K562 (cell line): ENCODE results near the gene CCDC178. TPM values are rescaled to one million over a fixed set of nuclear protein-coding genes. Genes with fewer than 3 reads are reported as not detected.

ENCODE experiments used
- ATAC-seq: fragments of 200-7000 bp; cut with Tn5 transposase; 3 replicates; pipeline ENCODE4 v1.9.1; 2020; ENCODE audit warnings: moderate library complexity
- BruUV-seq: library from RNA; stranded (reverse); fragments of 400-500 nt; replicated peaks from 2 replicates; lab custom pipeline; 2021; lab: Mats Ljungman, UMichigan
- CTCF ChIA-PET: fragments of 300-600 bp; formaldehyde crosslinking; extraction: SDS; loops from one replicate; lab custom pipeline; 2021; ENCODE audit warnings: low intra/inter-chr PET ratio; lab: Yijun Ruan, JAX
- POLR2A ChIA-PET: fragments of 300-600, 350-650 bp; sonication (Branson Sonifier 250); formaldehyde crosslinking; extraction: SDS; loops from one replicate; lab custom pipeline; 2021; ENCODE audit warnings: antibody characterized with exemption, inconsistent platforms; lab: Yijun Ruan, JAX
- DNase-seq, 4 experiments: peaks; one replicate each; pipeline versions ENCODE4 v3.0.0 to v3.0.0-alpha.2; 2011 to 2018; ENCODE audit warnings: low spot score in 3 of 4, mixed read lengths in 3 of 4; ENCODE audit errors: extremely low read depth in 1 of 4
- FAIRE-seq: peaks from 2 replicates; lab custom pipeline; 2011; peaks lifted over from hg19 to GRCh38; lab: Jason Lieb, UNC
- H2AFZ ChIP-seq: 2 replicates; pipeline ENCODE4 v1.6.0; 2011; ENCODE audit warnings: low read depth, low read length, control low read depth, inconsistent platforms
- H3K27ac ChIP-seq: fragments of 200-600 bp; 3 replicates; pipeline ENCODE4 v1.8.0; 2011; ENCODE audit warnings: low read depth, mild to moderate bottlenecking, control low read depth, inconsistent platforms, low read length, moderate library complexity, mixed read lengths; ENCODE audit errors: extremely low read depth
- H3K27me3 ChIP-seq, 2 experiments: fragments of 300-600 bp in 1 of 2; 2 replicates in 1 of 2; 3 replicates in 1 of 2; pipeline versions ENCODE4 v1.6.0 to v1.8.0; 2011; ENCODE audit warnings: inconsistent platforms in 2 of 2, low read length in 2 of 2, mild to moderate bottlenecking in 1 of 2, mixed read lengths in 1 of 2, moderate library complexity in 1 of 2; ENCODE audit not compliant: control insufficient read depth in 2 of 2, insufficient read depth in 2 of 2
- H3K36me3 ChIP-seq: fragments of 300-600 bp; 3 replicates; pipeline ENCODE4 v1.8.0; 2011; ENCODE audit warnings: mild to moderate bottlenecking, low read length, inconsistent platforms; ENCODE audit not compliant: control insufficient read depth, insufficient read depth
- H3K4me1 ChIP-seq, 2 experiments: fragments of 200-600 bp in 1 of 2; replicated peaks in 1 of 2; 2 replicates in 1 of 2; 3 replicates in 1 of 2; pipeline versions ENCODE4 v1.5.1 to v1.8.0; 2011; ENCODE audit warnings: inconsistent platforms in 2 of 2, low read length in 2 of 2, mild to moderate bottlenecking in 1 of 2, mixed read lengths in 1 of 2, moderate library complexity in 1 of 2; ENCODE audit not compliant: control insufficient read depth in 2 of 2, insufficient read depth in 2 of 2
- H3K4me2 ChIP-seq: 2 replicates; pipeline ENCODE4 v1.6.1; 2011; ENCODE audit warnings: low read length, control low read depth, inconsistent platforms, mixed read lengths; ENCODE audit not compliant: insufficient read depth
- H3K4me3 ChIP-seq: fragments of 200-600 bp; sonication (generic), shearing (Covaris generic); 2 replicates; pipeline ENCODE4 v1.5.1; 2016; ENCODE audit warnings: control low read depth, inconsistent platforms
- H3K79me2 ChIP-seq: fragments of 200-600 bp; 3 replicates; pipeline ENCODE4 v1.8.0; 2011; ENCODE audit warnings: low read length, inconsistent platforms; ENCODE audit not compliant: control insufficient read depth, insufficient read depth
- H3K9ac ChIP-seq, 2 experiments: 2 replicates each; pipeline versions ENCODE4 v1.6.0 to v1.6.1; 2011; ENCODE audit warnings: low read depth in 2 of 2, low read length in 2 of 2, control low read depth in 1 of 2, inconsistent platforms in 1 of 2, mild to moderate bottlenecking in 1 of 2, mixed read lengths in 1 of 2; ENCODE audit not compliant: insufficient read depth in 1 of 2
- H3K9me1 ChIP-seq: one replicate; pipeline ENCODE4 v1.6.0; 2011; ENCODE audit warnings: inconsistent platforms, mild to moderate bottlenecking, low read length, moderate library complexity; ENCODE audit not compliant: control insufficient read depth, insufficient read depth
- H3K9me3 ChIP-seq: replicated peaks from 2 replicates; pipeline ENCODE4 v1.5.1; 2011; ENCODE audit warnings: low read depth, low read length, inconsistent platforms; ENCODE audit not compliant: control insufficient read depth, insufficient read depth
- H4K20me1 ChIP-seq: replicated peaks from 2 replicates; pipeline ENCODE4 v1.6.1; 2011; ENCODE audit warnings: low read length, inconsistent platforms, mixed read lengths; ENCODE audit not compliant: control insufficient read depth, insufficient read depth
- BRD4 ChIP-seq: fragments of 200-600 bp; sonication (generic); IDR thresholded peaks from 2 replicates; pipeline ENCODE4 v1.6.1; 2017; ENCODE audit warnings: inconsistent platforms
- CAMTA2 ChIP-seq: fragments of 250-450 bp; sonication (Bioruptor Pico); conservative IDR thresholded peaks from 2 replicates; pipeline ENCODE4 v1.5.1; 2022
- CHD4 ChIP-seq: fragments of 200-600 bp; sonication (generic); IDR thresholded peaks from 3 replicates; pipeline ENCODE4 v1.6.1; 2012; ENCODE audit warnings: low read depth, mild to moderate bottlenecking, mixed read lengths, low read length, inconsistent platforms; ENCODE audit not compliant: insufficient read depth, insufficient replicate concordance, poor library complexity, severe bottlenecking
- ELF1 ChIP-seq: fragments of 200-800 bp; sonication (Bioruptor generic); IDR thresholded peaks from 2 replicates; pipeline ENCODE4 v1.6.1; 2016; ENCODE audit warnings: missing genetic modification characterization, missing compliant biosample characterization
- HNRNPK ChIP-seq: fragments of 200-400 bp; formaldehyde crosslinking; IDR thresholded peaks from one replicate; pipeline ENCODE4 v1.6.1; 2018; ENCODE audit warnings: mild to moderate bottlenecking, low read depth, low read length; ENCODE audit not compliant: poor library complexity, severe bottlenecking
- MCM3 ChIP-seq: fragments of 450-650 bp; IDR thresholded peaks from 2 replicates; pipeline ENCODE4 v1.6.1; 2016
- POLR2AphosphoS5 ChIP-seq: IDR thresholded peaks from 2 replicates; pipeline ENCODE4 v1.6.1; 2011; ENCODE audit warnings: mild to moderate bottlenecking, low read depth, low read length, moderate library complexity; ENCODE audit not compliant: control insufficient read depth, insufficient read depth
- POU5F1 ChIP-seq: fragments of 150-350 bp; IDR thresholded peaks from 2 replicates; pipeline ENCODE4 v1.6.1; 2014; ENCODE audit warnings: borderline replicate concordance, low read length, low read depth, mild to moderate bottlenecking; ENCODE audit not compliant: partially characterized antibody
- ZBED1 ChIP-seq: IDR thresholded peaks from 2 replicates; pipeline ENCODE4 v1.6.1; 2014
- ZFX ChIP-seq: sonication (generic); formaldehyde crosslinking; IDR thresholded peaks from 2 replicates; pipeline ENCODE4 v1.8.0; 2022; ENCODE audit warnings: mild to moderate bottlenecking, missing genetic modification reagents, moderate library complexity
- ZNF134 ChIP-seq: fragments of 250-450 bp; sonication (Bioruptor Pico); conservative IDR thresholded peaks from 2 replicates; pipeline ENCODE4 v1.4.0; 2020
- ZNF232 ChIP-seq: sonication (generic); formaldehyde crosslinking; IDR thresholded peaks from 2 replicates; pipeline ENCODE4 v1.8.0; 2022; ENCODE audit warnings: mild to moderate bottlenecking, missing genetic modification reagents
- ZNF263 ChIP-seq: sonication (generic); formaldehyde crosslinking; IDR thresholded peaks from 2 replicates; pipeline ENCODE4 v1.8.0; 2022; ENCODE audit warnings: mild to moderate bottlenecking, missing genetic modification reagents, borderline replicate concordance
- ZNF695 ChIP-seq: fragments of 450-650 bp; formaldehyde crosslinking; IDR thresholded peaks from 2 replicates; pipeline ENCODE4 v1.4.0; 2020; ENCODE audit warnings: mild to moderate bottlenecking, moderate library complexity
- WGBS: fragments of 100-300 bp; shearing (Covaris generic); methylation state at CpG from one replicate; pipeline ENCODE4 v1.1.6; 2016; ENCODE audit warnings: low coverage, mixed read lengths; ENCODE audit not compliant: insufficient coverage; ENCODE audit errors: missing lambda C conversion rate; 5-methylcytosine and 5-hydroxymethylcytosine counted together
- in situ Hi-C: fragments of 300-500 bp; cut with MboI; formaldehyde crosslinking; loops from 4 replicates; pipeline ENCODE4 v1.15.0; 2018; ENCODE audit warnings: inconsistent platforms, mixed read lengths
- intact Hi-C: fragments of 100-400 bp; cut with micrococcal nuclease; formaldehyde crosslinking; loops from 2 replicates; pipeline ENCODE4 v1.14.2; 2022
- polyA plus RNA-seq, 8 experiments: library from polyadenylated mRNA; depleted of rRNA in 4 of 8; stranded (reverse) in 5 of 8; unstranded in 3 of 8; fragments of >200 nt; fragmentation: Nextera tagmentation in 2 of 8; fragmentation: Illumina TruSeq in 1 of 8; extraction: Ambion mirVana in 2 of 8; extraction: Trizol in 1 of 8; gene quantifications; 2 replicates each; pipeline versions ENCODE4 v1.2.1 to v1.2.3, GENCODE V29; 2011 to 2014; ENCODE audit warnings: inconsistent platforms in 1 of 8, missing spikeins in 1 of 8
- total RNA-seq, 7 experiments: library from RNA; depleted of rRNA in 6 of 7; stranded (reverse); fragments of >200 nt in 6 of 7; fragmentation: Illumina TruSeq in 2 of 7; extraction: Trizol in 2 of 7; gene quantifications; 2 replicates each; pipeline versions ENCODE4 v1.2.1 to v1.2.3, GENCODE V29; 2011 to 2021; ENCODE audit warnings: low replicate concordance in 1 of 7
- TF ChIP-seq, protein P1 (sequence below): fragments of 450-650 bp; formaldehyde crosslinking; IDR thresholded peaks from 2 replicates; pipeline ENCODE4 v1.4.0; 2020; ENCODE audit warnings: mild to moderate bottlenecking, mixed read lengths
- TF ChIP-seq, protein P2 (sequence below), 2 experiments: IDR thresholded peaks; 2 replicates each; pipeline ENCODE4 v1.6.1; 2011; ENCODE audit warnings: borderline replicate concordance in 1 of 2, control low read depth in 1 of 2, low read depth in 1 of 2, low read length in 1 of 2, mild to moderate bottlenecking in 1 of 2, mixed read lengths in 1 of 2, moderate library complexity in 1 of 2; ENCODE audit not compliant: insufficient read depth in 1 of 2, insufficient read length in 1 of 2, poor library complexity in 1 of 2, severe bottlenecking in 1 of 2; ENCODE audit errors: extremely low read depth in 1 of 2

The CCDC178 gene
- total and polyA plus RNA-seq, 9 of the 15 experiments (the other 6 are each of a cell fraction or from before 2014, with no cell fraction given) = 0.12 to 0.47 (median 0.15) TPM; not detected in 6

GRCh38 chr18:33446604-33447003 lies 6.1 kb upstream of the CCDC178 start:
- in situ Hi-C loops (no loop called here), intact Hi-C loops (no loop called here)
- H3K79me2 ChIP-seq = no peaks in the 10 kb centered on the region
- H3K4me1 ChIP-seq = no peaks in the 10 kb centered on the region
- H3K9me3 ChIP-seq = no peaks in the 10 kb centered on the region; the same call in 1 of the 2 replicates
- no TSS peak for BruUV-seq
- no peak overlapping the region for H3K4me3 ChIP-seq
- H3K27me3 ChIP-seq = no peaks in the 10 kb centered on the region
- H2AFZ ChIP-seq = no peak overlapping the region
- no peak overlapping the region for H3K9ac ChIP-seq
- 0% methylated on average over 1 of the region's 1 CpG for WGBS
- no peaks in the 10 kb centered on the region for H3K36me3 ChIP-seq
- H4K20me1 ChIP-seq = no peaks in the 10 kb centered on the region
- TF ChIP-seq ZNF134 (CRISPR knock-in tag) (no peak), POU5F1 (no peak), MCM3 (no peak), ZBED1 (no peak), ZNF263 (CRISPR knock-in tag) (no peak), BRD4 (no peak), ZFX (CRISPR knock-in tag) (no peak), HNRNPK (no peak), ZNF232 (CRISPR knock-in tag) (no peak), CHD4 (no peak), ELF1 (tag) (no peak), POLR2AphosphoS5 (no peak), ZNF695 (no peak), CAMTA2 (CRISPR knock-in tag) (no peak)
- TF ChIP-seq, protein P1, sequence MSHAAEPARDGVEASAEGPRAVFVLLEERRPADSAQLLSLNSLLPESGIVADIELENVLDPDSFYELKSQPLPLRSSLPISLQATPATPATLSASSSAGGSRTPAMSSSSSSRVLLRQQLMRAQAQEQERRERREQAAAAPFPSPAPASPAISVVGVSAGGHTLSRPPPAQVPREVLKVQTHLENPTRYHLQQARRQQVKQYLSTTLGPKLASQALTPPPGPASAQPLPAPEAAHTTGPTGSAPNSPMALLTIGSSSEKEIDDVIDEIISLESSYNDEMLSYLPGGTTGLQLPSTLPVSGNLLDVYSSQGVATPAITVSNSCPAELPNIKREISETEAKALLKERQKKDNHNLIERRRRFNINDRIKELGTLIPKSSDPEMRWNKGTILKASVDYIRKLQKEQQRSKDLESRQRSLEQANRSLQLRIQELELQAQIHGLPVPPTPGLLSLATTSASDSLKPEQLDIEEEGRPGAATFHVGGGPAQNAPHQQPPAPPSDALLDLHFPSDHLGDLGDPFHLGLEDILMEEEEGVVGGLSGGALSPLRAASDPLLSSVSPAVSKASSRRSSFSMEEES (CRISPR knock-in tag) = no peak
- TF ChIP-seq, protein P2, sequence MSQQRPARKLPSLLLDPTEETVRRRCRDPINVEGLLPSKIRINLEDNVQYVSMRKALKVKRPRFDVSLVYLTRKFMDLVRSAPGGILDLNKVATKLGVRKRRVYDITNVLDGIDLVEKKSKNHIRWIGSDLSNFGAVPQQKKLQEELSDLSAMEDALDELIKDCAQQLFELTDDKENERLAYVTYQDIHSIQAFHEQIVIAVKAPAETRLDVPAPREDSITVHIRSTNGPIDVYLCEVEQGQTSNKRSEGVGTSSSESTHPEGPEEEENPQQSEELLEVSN (IDR thresholded peaks at IDR 0.05; ENCODE audit: borderline replicate concordance in 1 of 2, extremely low read depth in 1 of 2, insufficient read depth in 1 of 2, insufficient read length in 1 of 2, low read depth in 1 of 2, low read length in 1 of 2, poor library complexity in 1 of 2, severe bottlenecking in 1 of 2) = no peak
- CTCF ChIA-PET = no interaction called here
- POLR2A ChIA-PET = no interaction called here
- no peak overlapping the region for H3K4me2 ChIP-seq
- no peak for ATAC-seq
- no peaks in the 10 kb centered on the region for H3K9me1 ChIP-seq
- no peak overlapping the region for H3K27ac ChIP-seq
- DNase-seq = no peak
- FAIRE-seq = no peak
